Left ventricle myocardium inferior (tissue), 1 donor: Measurements from ENCODE around the gene PLXNA2. TPM values are rescaled to one million over a fixed set of nuclear protein-coding genes. Genes with fewer than 3 reads are reported as not detected.

Experiments
- DNase-seq: peaks from one replicate; pipeline ENCODE4 v3.0.0-alpha.2; 2020
- H3K27ac ChIP-seq: fragments of 200-600 bp; replicated peaks from 2 replicates; pipeline ENCODE4 v1.8.0; 2021
- H3K27me3 ChIP-seq: fragments of 200-600 bp; 2 replicates; pipeline ENCODE4 v1.8.0; 2021; ENCODE audit warnings: low read depth
- H3K36me3 ChIP-seq: fragments of 200-600 bp; 2 replicates; pipeline ENCODE4 v1.8.0; 2021
- H3K4me1 ChIP-seq: fragments of 200-600 bp; 2 replicates; pipeline ENCODE4 v1.8.0; 2021
- H3K4me3 ChIP-seq: fragments of 200-600 bp; 2 replicates; pipeline ENCODE4 v1.8.0; 2021; ENCODE audit warnings: mild to moderate bottlenecking, moderate library complexity
- H3K9me3 ChIP-seq: fragments of 200-600 bp; replicated peaks from 2 replicates; pipeline ENCODE4 v1.8.0; 2021
- intact Hi-C: fragments of 100-400 bp; cut with micrococcal nuclease; formaldehyde crosslinking; loops from one replicate; pipeline ENCODE4 v1.11.0; 2022
- total RNA-seq: library from RNA; stranded (reverse); fragmentation: NEBNext Ultra II Directional; extraction: Animal tissue kit (Norgen Biotek cat#: 25700); gene quantifications from one replicate; pipeline ENCODE4 v1.2.1, GENCODE V29; 2021
- TF ChIP-seq, protein P1 (sequence below): fragments of 200-600 bp; IDR thresholded peaks from 2 replicates; pipeline ENCODE4 v1.8.0; 2021; ENCODE audit warnings: antibody characterized with exemption, mild to moderate bottlenecking, borderline replicate concordance
- donor health status: DM: no; HTN: yes; CAD: no; lungs with severe emphysema.

Gene PLXNA2
- total RNA-seq, 1 donor from 2014 or later, result 29.1 TPM

DNA sequence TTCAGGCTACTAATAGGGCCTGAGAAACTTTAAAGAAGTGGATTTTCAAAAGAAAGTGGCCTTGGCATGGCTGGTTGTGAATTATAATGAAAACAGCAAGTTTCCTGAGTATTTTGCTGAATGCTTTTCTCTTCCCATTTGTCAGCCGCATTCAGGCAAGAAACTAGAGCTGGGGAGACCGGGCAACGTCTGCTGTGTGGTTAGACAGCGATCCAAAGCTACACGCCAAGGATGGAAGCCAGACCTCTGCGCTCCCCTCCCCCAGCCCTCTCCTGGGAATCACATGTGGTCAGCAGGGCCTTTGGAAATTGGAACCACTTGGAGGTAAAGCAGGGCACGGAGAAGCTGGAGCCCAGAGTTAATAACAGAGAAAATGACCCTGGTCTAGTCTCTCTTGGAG, 219.2 kb downstream of the PLXNA2 start:
- Histone ChIP-seq H3K27me3 (no peaks in the 10 kb centered on the region), H3K36me3 (peaks cover 21% of the 10 kb centered on the region), H3K27ac (no peak overlapping the region), H3K4me3 (no peak overlapping the region), H3K9me3 (no peaks in the 10 kb centered on the region), H3K4me1 (peaks cover 15% of the 10 kb centered on the region)
- TF ChIP-seq, protein P1, sequence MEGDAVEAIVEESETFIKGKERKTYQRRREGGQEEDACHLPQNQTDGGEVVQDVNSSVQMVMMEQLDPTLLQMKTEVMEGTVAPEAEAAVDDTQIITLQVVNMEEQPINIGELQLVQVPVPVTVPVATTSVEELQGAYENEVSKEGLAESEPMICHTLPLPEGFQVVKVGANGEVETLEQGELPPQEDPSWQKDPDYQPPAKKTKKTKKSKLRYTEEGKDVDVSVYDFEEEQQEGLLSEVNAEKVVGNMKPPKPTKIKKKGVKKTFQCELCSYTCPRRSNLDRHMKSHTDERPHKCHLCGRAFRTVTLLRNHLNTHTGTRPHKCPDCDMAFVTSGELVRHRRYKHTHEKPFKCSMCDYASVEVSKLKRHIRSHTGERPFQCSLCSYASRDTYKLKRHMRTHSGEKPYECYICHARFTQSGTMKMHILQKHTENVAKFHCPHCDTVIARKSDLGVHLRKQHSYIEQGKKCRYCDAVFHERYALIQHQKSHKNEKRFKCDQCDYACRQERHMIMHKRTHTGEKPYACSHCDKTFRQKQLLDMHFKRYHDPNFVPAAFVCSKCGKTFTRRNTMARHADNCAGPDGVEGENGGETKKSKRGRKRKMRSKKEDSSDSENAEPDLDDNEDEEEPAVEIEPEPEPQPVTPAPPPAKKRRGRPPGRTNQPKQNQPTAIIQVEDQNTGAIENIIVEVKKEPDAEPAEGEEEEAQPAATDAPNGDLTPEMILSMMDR, result no peak
- intact Hi-C loops, result loop anchor here (10.0 kb wide), 1 partner anchor 220 kb away; the partner anchor contains the start of gene PLXNA2
- no peak for DNase-seq

DNA sequence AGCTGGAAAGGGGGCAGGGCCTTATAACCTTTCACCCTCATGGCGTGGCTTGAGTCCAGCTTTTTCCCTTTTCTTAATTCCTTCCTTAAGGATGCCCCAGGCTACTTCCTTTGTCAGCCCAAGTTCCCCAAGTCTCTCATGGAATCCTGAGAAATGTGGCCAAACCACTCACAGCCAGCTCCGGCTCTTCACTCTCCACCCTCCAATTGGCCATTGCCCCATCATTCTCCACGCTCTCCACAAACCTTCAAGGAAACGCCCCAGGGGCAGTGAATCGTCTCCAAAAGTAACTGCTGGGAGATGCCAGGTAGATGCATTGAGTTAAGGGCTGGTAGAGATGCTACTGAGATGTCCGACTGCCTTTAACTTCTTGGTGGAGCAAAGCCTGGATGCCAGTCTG, 219.8 kb downstream of the PLXNA2 start:
- DNase-seq, result no peak
- TF ChIP-seq, protein P1, result no peak
- Histone ChIP-seq H3K36me3 (peaks cover 21% of the 10 kb centered on the region), H3K4me1 (peaks cover 13% of the 10 kb centered on the region), H3K27ac (no peak overlapping the region), H3K9me3 (no peaks in the 10 kb centered on the region), H3K4me3 (no peak overlapping the region), H3K27me3 (no peaks in the 10 kb centered on the region)
- intact Hi-C loops, result loop anchor here (5.0 to 10.0 kb wide), 2 partner anchors 68 to 220 kb away; partner anchors contain the start of gene PLXNA2

DNA sequence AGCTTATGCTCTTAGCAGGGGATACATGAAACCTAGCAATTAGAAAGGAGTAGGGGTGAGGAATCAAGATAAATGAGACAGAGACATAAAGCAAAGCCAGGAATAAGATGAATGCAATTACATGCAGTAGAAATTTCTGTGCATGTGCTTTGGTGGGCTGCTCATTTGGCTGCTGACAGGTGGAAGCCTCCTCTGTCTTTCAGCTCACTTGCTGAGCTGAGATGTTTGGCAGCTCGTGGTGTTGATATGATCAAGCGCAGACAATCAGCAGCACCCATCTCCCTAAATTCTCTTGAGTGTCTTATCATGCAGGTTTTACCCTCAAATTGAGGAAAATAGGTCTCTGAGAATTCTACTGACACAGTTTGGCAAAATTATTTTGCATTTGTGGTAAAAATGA, 224.9 kb downstream of the PLXNA2 start:
- no peak for DNase-seq
- H3K4me1 ChIP-seq, result no peaks in the 10 kb centered on the region
- H3K36me3 ChIP-seq, result no peaks in the 10 kb centered on the region
- H3K4me3 ChIP-seq, result no peak overlapping the region
- TF ChIP-seq, protein P1, result no peak
- H3K27me3 ChIP-seq, result no peaks in the 10 kb centered on the region
- intact Hi-C loops, result no loop called here
- H3K9me3 ChIP-seq, result no peaks in the 10 kb centered on the region
- H3K27ac ChIP-seq, result no peak overlapping the region

DNA sequence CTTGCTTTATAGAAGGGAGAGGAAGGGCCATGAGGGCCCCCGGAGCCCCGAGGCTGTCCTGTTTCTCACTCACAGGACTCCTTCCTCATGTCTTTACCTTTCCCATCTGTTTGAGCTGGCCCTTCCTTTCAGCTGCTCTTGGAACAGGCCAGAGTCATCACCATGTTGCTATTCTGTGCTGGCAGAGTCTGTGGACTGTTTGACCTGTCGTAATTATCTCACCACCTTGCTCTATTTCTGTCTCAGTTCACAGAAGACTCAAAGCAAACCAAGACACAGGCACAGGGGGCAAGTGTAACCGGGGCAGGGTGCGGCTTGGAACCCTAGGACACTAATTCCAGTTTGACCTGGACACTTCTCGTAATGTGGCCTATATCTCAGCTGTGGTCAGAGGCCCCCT, 228.9 kb downstream of the PLXNA2 start:
- H3K27ac ChIP-seq, result no peak overlapping the region
- peaks cover 4% of the 10 kb centered on the region for H3K4me1 ChIP-seq
- no peak for DNase-seq
- no peaks in the 10 kb centered on the region for H3K36me3 ChIP-seq
- no peak overlapping the region for H3K4me3 ChIP-seq
- no peaks in the 10 kb centered on the region for H3K9me3 ChIP-seq
- TF ChIP-seq, protein P1, result no peak
- intact Hi-C loops, result no loop called here
- no peaks in the 10 kb centered on the region for H3K27me3 ChIP-seq

DNA sequence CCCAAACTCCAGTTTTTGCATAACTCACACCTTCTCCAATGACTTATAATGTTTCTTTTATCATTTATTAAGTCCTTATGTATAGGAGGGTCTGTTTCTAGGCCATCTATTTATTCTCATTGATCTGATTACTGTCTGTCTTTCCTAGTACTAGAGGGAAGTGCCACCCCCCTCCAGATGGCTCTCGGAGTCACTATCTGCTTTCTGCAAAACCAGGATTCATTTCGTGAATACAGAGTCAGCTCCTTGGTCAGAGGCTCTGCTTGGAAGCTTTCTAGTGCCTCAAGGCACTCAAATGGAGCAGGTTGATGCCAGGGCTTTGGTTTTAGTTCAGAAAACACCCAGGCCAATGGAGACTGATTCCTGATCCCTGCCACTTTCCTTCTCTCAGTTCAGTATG, 231.0 kb downstream of the PLXNA2 start:
- Histone ChIP-seq H3K4me1 (peaks cover 8% of the 10 kb centered on the region), H3K27ac (no peak overlapping the region), H3K27me3 (no peaks in the 10 kb centered on the region), H3K36me3 (no peaks in the 10 kb centered on the region), H3K9me3 (no peaks in the 10 kb centered on the region), H3K4me3 (no peak overlapping the region)
- TF ChIP-seq, protein P1, result no peak
- no peak for DNase-seq
- intact Hi-C loops, result no loop called here

DNA sequence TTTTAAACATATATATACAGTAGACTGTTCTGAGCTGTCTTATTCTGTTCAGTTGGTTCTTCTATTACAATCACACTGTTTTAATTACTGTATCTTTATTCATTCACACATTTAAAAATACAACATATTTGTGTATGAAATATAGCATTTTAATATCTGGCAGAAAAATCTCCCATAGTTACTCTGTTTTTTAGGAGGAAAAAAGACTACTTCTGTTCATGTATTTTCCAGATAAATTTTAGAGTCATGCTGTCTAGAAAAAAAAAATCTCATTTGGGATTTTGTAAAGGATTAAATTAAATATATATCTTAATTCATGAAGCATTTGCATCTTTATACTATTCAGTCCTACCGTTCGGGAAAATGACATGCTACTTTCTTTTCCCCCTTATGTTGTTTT, 231.5 kb downstream of the PLXNA2 start:
- Histone ChIP-seq H3K27ac (no peak overlapping the region), H3K4me3 (no peak overlapping the region), H3K4me1 (peaks cover 8% of the 10 kb centered on the region), H3K36me3 (no peaks in the 10 kb centered on the region), H3K9me3 (no peaks in the 10 kb centered on the region), H3K27me3 (no peaks in the 10 kb centered on the region)
- intact Hi-C loops, result no loop called here
- TF ChIP-seq, protein P1, result no peak
- DNase-seq, result no peak
